Stomach smooth muscle (tissue), 2 donors: Measurements from ENCODE around the gene CDH4.

Source experiments
- H3K27ac ChIP-seq: one replicate; pipeline ENCODE4 v1.7.0; 2013; ENCODE audit warnings: mild to moderate bottlenecking, low read length, inconsistent platforms
- H3K27me3 ChIP-seq, 2 donors: one replicate each; pipeline ENCODE4 v1.7.0; 2013; ENCODE audit warnings: low read length in 2 of 2; ENCODE audit not compliant: insufficient read depth in 2 of 2, control insufficient read depth in 1 of 2
- H3K36me3 ChIP-seq, 2 donors: one replicate each; pipeline ENCODE4 v1.7.0; 2013; ENCODE audit warnings: low read length in 2 of 2; ENCODE audit not compliant: control insufficient read depth in 2 of 2, insufficient read depth in 2 of 2
- H3K4me1 ChIP-seq: one replicate; pipeline ENCODE4 v1.7.0; 2013; ENCODE audit warnings: low read length; ENCODE audit not compliant: control insufficient read depth, insufficient read depth
- H3K4me3 ChIP-seq, 2 donors: one replicate each; pipeline ENCODE4 v1.7.0; 2013; ENCODE audit warnings: low read length in 2 of 2
- H3K9ac ChIP-seq, 2 donors: one replicate each; pipeline ENCODE4 v1.7.0; 2013; ENCODE audit warnings: low read length in 2 of 2, mild to moderate bottlenecking in 1 of 2
- H3K9me3 ChIP-seq, 2 donors: one replicate each; pipeline ENCODE4 v1.7.0; 2013; ENCODE audit warnings: low read length in 2 of 2; ENCODE audit not compliant: control insufficient read depth in 2 of 2
- donor health status: healthy.
- donor health status: Pancreatic carcinoma.

CDH4 gene

GRCh38 chr20:61929561-61929960, 677.5 kb downstream of the CDH4 start:
- Histone ChIP-seq H3K4me1 (no peaks in the 10 kb centered on the region), H3K9me3 (peaks cover 0 to 3% of the 10 kb centered on the region in 2 donors), H3K36me3 (no peaks in the 10 kb centered on the region), H3K4me3 (no peak overlapping the region), H3K27me3 (peaks cover 3 to 11% of the 10 kb centered on the region in 2 donors), H3K27ac (no peak overlapping the region), H3K9ac (no peak overlapping the region)

GRCh38 chr20:61929971-61930666, 678.1 kb downstream of the CDH4 start:
- peaks cover 0 to 3% of the 10 kb centered on the region in 2 donors for H3K9me3 ChIP-seq
- H3K36me3 ChIP-seq = no peaks in the 10 kb centered on the region
- no peak overlapping the region for H3K27ac ChIP-seq
- peaks cover 3 to 8% of the 10 kb centered on the region in 2 donors for H3K27me3 ChIP-seq
- no peak overlapping the region for H3K9ac ChIP-seq
- no peak overlapping the region for H3K4me3 ChIP-seq
- H3K4me1 ChIP-seq = no peaks in the 10 kb centered on the region

- Histone ChIP-seq H3K4me1 (no peaks in the 10 kb centered on the region), H3K9me3 (peaks cover 0 to 3% of the 10 kb centered on the region in 2 donors), H3K9ac (no peak overlapping the region), H3K27me3 (peaks cover 3 to 7% of the 10 kb centered on the region in 2 donors), H3K27ac (no peak overlapping the region), H3K4me3 (no peak overlapping the region), H3K36me3 (no peaks in the 10 kb centered on the region)
Measured at GRCh38 chr20:61930776-61931475, 678.9 kb downstream of the CDH4 start.

- H3K27me3 ChIP-seq = peaks cover 5 to 7% of the 10 kb centered on the region in 2 donors
- no peak overlapping the region for H3K27ac ChIP-seq
- H3K9me3 ChIP-seq = peaks cover 0 to 3% of the 10 kb centered on the region in 2 donors
- H3K4me1 ChIP-seq = no peaks in the 10 kb centered on the region
- no peak overlapping the region for H3K9ac ChIP-seq
- H3K4me3 ChIP-seq = no peak overlapping the region
- H3K36me3 ChIP-seq = no peaks in the 10 kb centered on the region
Measured at GRCh38 chr20:61931476-61932198, 679.6 kb downstream of the CDH4 start.

- Histone ChIP-seq H3K9me3 (peaks cover 0 to 3% of the 10 kb centered on the region in 2 donors), H3K4me1 (no peaks in the 10 kb centered on the region), H3K27me3 (peaks cover 8 to 9% of the 10 kb centered on the region in 2 donors), H3K27ac (no peak overlapping the region), H3K9ac (no peak overlapping the region), H3K36me3 (no peaks in the 10 kb centered on the region), H3K4me3 (no peak overlapping the region)
Measured at GRCh38 chr20:61932199-61932592, 680.1 kb downstream of the CDH4 start.

GRCh38 chr20:61932711-61933480, 680.8 kb downstream of the CDH4 start:
- Histone ChIP-seq H3K27ac (no peak overlapping the region), H3K4me1 (no peaks in the 10 kb centered on the region), H3K9me3 (peaks cover 0 to 3% of the 10 kb centered on the region in 2 donors), H3K9ac (no peak overlapping the region), H3K27me3 (peaks cover 11 to 12% of the 10 kb centered on the region in 2 donors), H3K36me3 (no peaks in the 10 kb centered on the region), H3K4me3 (no peak overlapping the region)

- Histone ChIP-seq H3K9me3 (peaks cover 0 to under 1% of the 10 kb centered on the region in 2 donors), H3K9ac (no peak overlapping the region), H3K27ac (no peak overlapping the region), H3K27me3 (peaks cover 11 to 12% of the 10 kb centered on the region in 2 donors), H3K4me3 (no peak overlapping the region), H3K36me3 (no peaks in the 10 kb centered on the region), H3K4me1 (no peaks in the 10 kb centered on the region)
Measured at GRCh38 chr20:61933481-61933950, 681.5 kb downstream of the CDH4 start.

- Histone ChIP-seq H3K27ac (no peak overlapping the region), H3K4me3 (no peak overlapping the region), H3K9ac (no peak overlapping the region), H3K36me3 (no peaks in the 10 kb centered on the region), H3K9me3 (no peaks in the 10 kb centered on the region), H3K4me1 (no peaks in the 10 kb centered on the region), H3K27me3 (peaks cover 11 to 12% of the 10 kb centered on the region in 2 donors)
Measured at GRCh38 chr20:61933951-61934715, 682.1 kb downstream of the CDH4 start.

GRCh38 chr20:61934716-61935530, 682.9 kb downstream of the CDH4 start:
- no peaks in the 10 kb centered on the region for H3K9me3 ChIP-seq
- H3K27ac ChIP-seq = no peak overlapping the region
- H3K4me1 ChIP-seq = no peaks in the 10 kb centered on the region
- no peaks in the 10 kb centered on the region for H3K36me3 ChIP-seq
- H3K9ac ChIP-seq = no peak overlapping the region
- peaks cover 11 to 12% of the 10 kb centered on the region in 2 donors for H3K27me3 ChIP-seq
- no peak overlapping the region for H3K4me3 ChIP-seq
